HG02763 (cell line): ENCODE measurements around the gene SLBP.

Experiments used
- ATAC-seq: cut with Tn5 transposase; IDR thresholded peaks from one replicate; pipeline ENCODE4 v1.9.1; 2021; ENCODE audit warnings: mild to moderate bottlenecking, moderate library complexity; ENCODE audit not compliant: unreplicated experiment

Gene SLBP

GRCh38 chr4:1712216-1713002 is at the start of gene SLBP:
Gene SLBP, minus strand, starts transcription at chr4:1712319. Its CDS starts 131 bp downstream, at chr4:1712188.
- ATAC-seq: peak; percentile 75

DNA sequence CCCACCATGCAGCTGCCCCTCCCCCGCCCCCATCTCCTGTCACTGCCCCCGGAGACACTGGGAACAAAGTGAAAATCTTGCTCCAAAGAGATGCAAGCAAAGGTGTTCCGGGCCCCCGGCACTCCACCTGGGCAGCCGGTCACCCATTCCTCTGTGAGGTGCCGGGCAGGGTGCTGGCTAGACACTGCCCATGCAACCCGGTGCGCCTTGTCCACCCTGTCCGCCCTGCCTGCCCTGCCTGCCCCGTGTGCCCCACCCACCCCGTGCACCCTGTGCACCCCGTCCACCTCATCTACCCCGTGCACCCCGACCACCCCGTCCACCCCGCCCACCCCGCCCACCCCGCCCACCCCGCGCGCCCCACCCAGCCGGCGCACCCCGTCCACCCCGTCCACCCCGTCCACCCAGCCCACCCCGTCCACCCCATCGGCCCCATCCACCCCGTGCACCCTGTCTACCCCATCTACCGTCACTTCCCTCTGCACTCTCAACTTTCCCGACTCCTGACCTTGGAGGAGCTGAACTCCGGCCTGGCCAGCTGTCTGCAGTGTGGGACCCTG is 49.1 kb upstream of the SLBP start:
- no peak for ATAC-seq

DNA sequence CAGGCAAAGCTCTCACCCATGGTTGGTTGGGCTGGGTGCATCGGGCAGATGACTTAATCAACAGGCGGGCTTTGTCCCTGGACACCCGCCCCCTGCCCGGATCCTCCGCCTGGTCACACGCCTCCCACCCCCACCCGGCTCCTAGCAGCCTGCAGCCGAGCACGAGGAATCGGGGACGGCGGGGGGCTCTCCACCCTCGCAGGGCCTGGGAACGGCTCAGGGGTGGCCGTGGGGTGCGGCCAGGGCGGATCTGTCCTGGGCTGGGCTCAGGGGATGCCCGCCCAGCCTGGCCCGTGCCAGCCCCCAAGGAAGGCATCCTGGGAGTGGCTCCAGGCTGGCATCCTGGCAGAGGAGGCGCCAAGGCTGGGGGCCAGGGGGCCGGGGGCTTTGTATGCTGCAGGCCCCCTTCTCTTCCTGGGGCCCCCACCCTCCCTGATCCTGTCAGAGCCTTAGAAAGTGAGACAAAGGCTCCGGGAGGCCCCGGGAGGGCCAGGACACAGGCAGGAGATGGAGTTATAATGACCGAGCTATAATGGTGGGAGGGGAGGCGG is 48.5 kb upstream of the SLBP start:
- ATAC-seq: no peak

- no peak for ATAC-seq
These were observed 47.7 kb upstream of the SLBP start for GRCh38 chr4:1759818-1760223.

DNA sequence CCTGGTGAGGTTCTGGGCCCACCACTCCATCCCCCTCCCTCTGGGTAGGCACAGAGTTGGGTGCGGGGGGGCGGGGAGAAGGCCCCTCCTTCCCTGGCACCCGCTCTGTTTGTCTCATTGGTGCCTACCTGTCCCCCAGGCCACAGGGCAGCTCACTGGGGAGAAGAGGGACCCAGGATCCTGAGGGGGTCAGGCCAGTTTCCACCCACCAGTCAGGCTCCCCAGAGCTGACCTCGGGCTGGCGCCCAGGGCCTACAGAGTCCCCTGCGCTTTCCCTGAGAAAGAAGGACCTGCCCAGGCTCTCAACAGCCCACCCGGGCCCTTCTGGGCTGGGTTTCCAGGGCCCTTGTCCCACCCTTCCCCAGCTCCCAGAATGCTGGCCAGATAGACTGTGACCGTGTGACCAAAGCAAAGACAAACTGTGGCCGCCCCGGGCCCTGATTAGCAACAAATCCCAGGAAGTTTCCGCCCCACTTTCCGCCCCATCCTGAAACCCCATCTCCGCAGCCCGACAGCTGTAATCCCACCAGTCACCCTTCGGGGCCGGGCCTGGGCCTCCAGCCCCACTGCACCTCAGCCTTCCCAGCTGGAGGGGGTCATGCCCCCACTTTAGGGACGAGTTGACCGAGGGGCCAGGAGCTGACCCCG is 47.2 kb upstream of the SLBP start:
- ATAC-seq: no peak

GRCh38 chr4:1758306-1759121 is 46.4 kb upstream of the SLBP start:
- ATAC-seq: no peak

GRCh38 chr4:1757836-1758235 is 45.7 kb upstream of the SLBP start:
- no peak for ATAC-seq

DNA sequence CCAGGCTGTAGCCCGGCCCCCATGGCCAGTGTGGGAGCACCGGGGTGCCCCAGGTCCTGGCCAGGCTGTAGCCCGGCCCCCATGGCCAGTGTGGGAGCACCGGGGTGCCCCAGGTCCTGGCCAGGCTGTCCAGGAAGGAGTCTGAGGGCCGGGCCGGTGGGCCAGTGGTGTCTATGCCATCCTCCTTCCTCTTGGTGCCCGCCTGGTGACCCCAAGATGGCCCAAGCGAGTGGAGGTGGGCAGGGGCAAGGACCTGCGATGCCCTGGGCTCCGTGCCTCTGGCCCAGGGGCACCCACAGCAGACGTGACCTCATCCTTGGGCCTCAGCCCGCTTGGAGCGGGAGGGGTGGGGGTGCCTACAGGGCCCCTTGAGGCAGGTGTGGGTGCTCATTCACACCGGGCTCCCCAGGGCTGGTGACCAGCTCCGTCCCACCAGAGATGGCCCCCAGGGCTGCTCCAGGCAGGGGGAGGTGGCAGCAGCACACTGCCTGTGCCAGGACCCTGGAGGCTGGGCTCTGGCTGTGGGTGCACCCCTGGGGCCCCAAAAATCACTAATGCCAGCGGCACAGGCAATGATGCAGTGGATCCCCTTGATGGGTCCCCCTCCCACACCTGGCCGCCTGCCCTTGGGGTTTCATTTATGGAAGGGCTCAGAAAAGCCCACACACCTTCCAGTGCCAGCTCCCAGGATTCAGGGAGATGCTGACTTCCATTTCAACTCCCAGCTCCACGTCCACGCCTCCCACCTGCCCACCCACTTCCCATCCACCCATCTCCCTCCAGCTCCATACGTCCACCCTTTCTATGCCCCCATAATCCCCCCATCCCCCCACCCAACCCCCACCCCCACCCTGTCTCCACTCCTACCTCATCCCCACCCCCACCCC is 45.0 kb upstream of the SLBP start:
- ATAC-seq: no peak

DNA sequence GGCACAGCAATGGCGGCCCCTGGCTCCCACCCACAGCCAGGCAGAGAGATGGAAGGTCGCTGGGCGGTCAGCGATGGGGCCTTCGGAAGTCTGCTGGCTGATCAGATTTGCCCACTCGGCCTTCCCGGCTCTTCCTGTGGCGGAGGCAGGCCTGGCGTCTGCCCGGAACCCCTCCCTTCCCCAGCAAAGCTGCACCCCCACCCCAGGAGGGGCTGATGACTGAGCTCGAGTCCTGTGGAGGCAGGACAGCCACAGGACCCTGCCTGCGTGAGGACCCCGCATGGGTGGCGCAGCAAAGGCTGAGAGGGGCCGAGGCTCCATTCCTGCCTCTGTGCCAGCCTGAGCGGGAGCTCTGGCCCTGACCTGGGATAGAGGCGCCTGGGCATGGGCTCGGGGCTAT is 44.0 kb upstream of the SLBP start:
- ATAC-seq: no peak

GRCh38 chr4:1755297-1755696 is 43.2 kb upstream of the SLBP start:
- ATAC-seq: no peak

- ATAC-seq: no peak
These were observed 42.2 kb upstream of the SLBP start for GRCh38 chr4:1754336-1754735.

- ATAC-seq: no peak
These were observed 41.7 kb upstream of the SLBP start for GRCh38 chr4:1753697-1754311.

- no peak for ATAC-seq
These were observed 41.2 kb upstream of the SLBP start for GRCh38 chr4:1753294-1753696.

DNA sequence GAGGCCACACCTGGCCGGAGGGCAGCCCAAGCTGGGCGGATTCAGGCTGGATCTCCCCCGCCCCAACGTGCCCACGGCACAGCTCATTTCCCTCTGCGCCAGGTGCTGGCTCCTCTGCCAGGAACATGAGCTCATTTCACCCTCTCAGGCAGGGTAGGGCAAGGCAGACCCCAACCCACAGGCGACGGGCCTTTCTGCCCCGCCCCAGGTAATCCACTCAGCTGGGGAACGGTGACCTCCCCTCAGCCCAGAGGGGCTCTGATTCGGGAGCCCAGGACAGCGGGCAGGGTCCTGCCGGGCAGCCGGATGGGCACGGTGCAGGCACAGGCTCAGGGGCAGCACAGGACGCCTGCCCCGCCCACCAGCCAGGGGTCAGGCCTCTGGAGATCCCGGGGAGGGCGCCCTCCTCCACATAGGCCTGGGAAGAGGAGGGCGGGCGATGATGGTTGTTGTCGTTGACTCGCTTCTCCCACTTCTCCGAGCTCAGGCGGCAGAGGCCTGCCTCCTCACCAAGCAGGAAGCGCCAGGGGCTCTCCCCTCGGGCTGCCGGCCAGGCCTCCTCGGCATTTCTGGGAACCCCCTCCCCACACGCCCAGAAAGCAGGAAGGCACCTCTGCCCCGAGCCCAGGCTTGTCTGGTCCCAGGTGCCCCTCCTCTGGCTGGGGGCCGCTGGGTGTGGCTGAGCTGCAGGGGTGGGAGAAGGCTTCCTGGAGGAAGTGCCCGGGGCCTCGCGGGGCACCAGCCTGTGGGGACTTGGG is 40.3 kb upstream of the SLBP start:
- ATAC-seq: no peak

DNA sequence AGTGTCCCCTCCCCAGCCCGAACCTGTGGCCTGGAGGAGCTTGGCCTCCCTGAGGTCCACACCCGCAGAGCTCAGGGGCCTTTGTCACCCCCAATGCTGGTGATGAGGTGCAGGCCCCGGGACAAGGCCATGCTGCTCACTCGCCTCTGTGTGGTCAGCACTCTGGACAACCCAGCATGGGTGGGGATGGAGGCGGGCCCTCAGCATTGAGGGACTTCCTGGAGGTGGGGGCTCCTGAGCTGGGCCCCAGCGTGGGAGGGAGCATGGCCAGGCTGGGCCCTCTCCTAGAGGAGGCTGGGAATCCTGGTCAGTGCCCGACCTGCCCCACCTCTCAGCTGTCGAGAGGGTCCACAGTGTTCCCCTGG is 39.8 kb upstream of the SLBP start:
- no peak for ATAC-seq

- ATAC-seq: no peak
These were observed 39.2 kb upstream of the SLBP start for GRCh38 chr4:1751155-1751918.

GRCh38 chr4:1750381-1751154 is 38.4 kb upstream of the SLBP start:
- no peak for ATAC-seq

DNA sequence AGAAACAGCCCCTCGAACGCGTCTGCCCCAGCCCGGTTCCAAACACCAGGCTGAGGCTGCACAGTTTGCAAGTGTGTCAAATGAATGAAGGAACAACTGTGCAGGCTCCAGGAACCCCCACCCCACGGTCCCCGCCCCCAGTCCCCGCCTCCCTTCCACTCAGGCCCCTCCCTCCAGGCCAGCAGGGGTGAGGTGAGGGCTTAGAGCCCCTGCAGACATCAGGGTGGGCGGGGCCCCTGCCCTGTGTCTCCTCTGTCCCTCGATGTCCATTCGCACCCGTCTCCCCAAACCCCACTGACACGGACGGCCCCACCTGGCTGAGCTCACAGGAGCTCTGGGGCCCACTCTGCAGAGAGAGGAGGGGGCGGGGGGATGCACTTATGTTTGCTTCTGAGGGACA is 37.7 kb upstream of the SLBP start:
- no peak for ATAC-seq
